Lower leg skin (tissue), 4 donors: Measurements from ENCODE around the gene MAP3K15. TPM values are rescaled to one million over a fixed set of nuclear protein-coding genes. Genes with fewer than 3 reads are reported as not detected.

ENCODE experiments used
- DNase-seq, 2 donors: peaks; one replicate each; pipeline ENCODE4 v3.0.0-alpha.2; 2019; ENCODE audit warnings: low spot score in 2 of 2
- H3K4me3 ChIP-seq: fragments of 200-600 bp; sonication (generic); 2 replicates; pipeline ENCODE4 v1.5.1; 2017; ENCODE audit warnings: mild to moderate bottlenecking, low read depth; ENCODE audit not compliant: poor library complexity, severe bottlenecking
- CTCF ChIP-seq, 3 donors: fragments of 450-650 bp; IDR thresholded peaks; one replicate each; pipeline ENCODE4 v1.5.1; 2016; ENCODE audit warnings: antibody characterized with exemption in 3 of 3, mild to moderate bottlenecking in 3 of 3, moderate library complexity in 2 of 3
- POLR2A ChIP-seq, 2 donors: fragments of 450-650 bp; IDR thresholded peaks; one replicate each; pipeline ENCODE4 v1.6.1; 2016 to 2017; ENCODE audit warnings: antibody characterized with exemption in 2 of 2, mild to moderate bottlenecking in 1 of 2, moderate library complexity in 1 of 2
- WGBS, 2 donors: methylation state at CpG; one replicate each; pipeline ENCODE4 v1.1.5; 2018; 5-methylcytosine and 5-hydroxymethylcytosine counted together
- intact Hi-C: fragments of 100-400 bp; cut with DNase I; formaldehyde crosslinking; loops from one replicate; pipeline ENCODE4 v1.15.0; 2023; ENCODE audit warnings: low total_unique reads
- total RNA-seq, 4 donors: library from RNA; depleted of rRNA; stranded (reverse); fragments of >200 nt; gene quantifications; one replicate each; pipeline ENCODE4 v1.1.0, GENCODE V29; 2016

MAP3K15 gene
- total RNA-seq, 4 donors from 2014 or later: 0.11 to 0.15 TPM; not detected in 2

GRCh38 chrX:19331831-19332230 is 183.5 kb downstream of the MAP3K15 start:
- 82 to 88% methylated on average over 10 of the region's 10 CpGs for WGBS, 2 donors
- no peak overlapping the region for H3K4me3 ChIP-seq
- no peak for TF ChIP-seq CTCF (IDR thresholded peaks at IDR 0.05)
- no peak for TF ChIP-seq POLR2A (IDR thresholded peaks at IDR 0.05)
- DNase-seq: no peak
- intact Hi-C loops: loop anchor here (10.0 kb wide), 1 partner anchor 937 kb away; no protein-coding TSS in a partner anchor

DNA sequence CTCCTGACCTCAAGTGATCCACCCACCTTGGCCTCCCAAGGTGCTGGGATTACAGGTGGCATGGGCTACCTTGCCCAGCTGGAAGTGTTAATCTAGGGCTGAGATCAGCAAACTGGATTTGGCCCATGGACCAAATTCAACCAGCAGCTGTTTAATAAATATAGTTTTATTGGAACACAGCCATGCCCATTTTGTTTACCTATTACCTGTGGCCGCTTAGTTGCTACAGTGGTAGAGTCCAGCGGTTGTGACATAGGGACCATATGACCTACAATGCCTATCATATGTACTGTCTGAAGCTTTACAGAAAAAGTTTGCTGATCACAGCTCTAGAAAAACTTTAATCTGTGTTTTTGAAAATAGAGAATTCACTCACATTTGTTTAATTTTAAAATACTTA is 188.7 kb downstream of the MAP3K15 start:
- intact Hi-C loops: no loop called here
- TF ChIP-seq CTCF (IDR thresholded peaks at IDR 0.05) (no peak), POLR2A (IDR thresholded peaks at IDR 0.05) (no peak)
- WGBS, 2 donors: 86 to 88% methylated on average over 2 of the region's 2 CpGs
- no peak for DNase-seq
- no peak overlapping the region for H3K4me3 ChIP-seq

Other genes starting within 250 kb of the MAP3K15 start
- gene PDHA1, start 171.6 kb downstream of the MAP3K15 start, total RNA-seq: 10 to 100 TPM; 62.5 to 87.2 (median 73.6) TPM